GM18858 (cell line): ENCODE data around the gene VPREB3.

Experiments
- ATAC-seq: cut with Tn5 transposase; IDR thresholded peaks from one replicate; pipeline ENCODE4 v1.9.1; 2021; ENCODE audit not compliant: unreplicated experiment

The VPREB3 gene

DNA sequence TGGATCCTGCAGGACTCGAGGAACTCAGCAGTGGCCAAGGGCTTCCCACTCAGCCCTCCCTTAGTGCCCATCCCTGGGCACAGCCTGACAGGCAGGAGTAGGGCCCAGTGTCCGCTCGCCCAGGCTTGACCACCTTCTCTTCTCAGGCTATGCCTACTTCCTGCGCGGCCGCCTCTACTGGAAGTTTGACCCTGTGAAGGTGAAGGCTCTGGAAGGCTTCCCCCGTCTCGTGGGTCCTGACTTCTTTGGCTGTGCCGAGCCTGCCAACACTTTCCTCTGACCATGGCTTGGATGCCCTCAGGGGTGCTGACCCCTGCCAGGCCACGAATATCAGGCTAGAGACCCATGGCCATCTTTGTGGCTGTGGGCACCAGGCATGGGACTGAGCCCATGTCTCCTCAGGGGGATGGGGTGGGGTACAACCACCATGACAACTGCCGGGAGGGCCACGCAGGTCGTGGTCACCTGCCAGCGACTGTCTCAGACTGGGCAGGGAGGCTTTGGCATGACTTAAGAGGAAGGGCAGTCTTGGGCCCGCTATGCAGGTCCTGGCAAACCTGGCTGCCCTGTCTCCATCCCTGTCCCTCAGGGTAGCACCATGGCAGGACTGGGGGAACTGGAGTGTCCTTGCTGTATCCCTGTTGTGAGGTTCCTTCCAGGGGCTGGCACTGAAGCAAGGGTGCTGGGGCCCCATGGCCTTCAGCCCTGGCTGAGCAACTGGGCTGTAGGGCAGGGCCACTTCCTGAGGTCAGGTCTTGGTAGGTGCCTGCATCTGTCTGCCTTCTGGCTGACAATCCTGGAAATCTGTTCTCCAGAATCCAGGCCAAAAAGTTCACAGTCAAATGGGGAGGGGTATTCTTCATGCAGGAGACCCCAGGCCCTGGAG, 29.3 kb upstream of the VPREB3 start:
- ATAC-seq = no peak

DNA sequence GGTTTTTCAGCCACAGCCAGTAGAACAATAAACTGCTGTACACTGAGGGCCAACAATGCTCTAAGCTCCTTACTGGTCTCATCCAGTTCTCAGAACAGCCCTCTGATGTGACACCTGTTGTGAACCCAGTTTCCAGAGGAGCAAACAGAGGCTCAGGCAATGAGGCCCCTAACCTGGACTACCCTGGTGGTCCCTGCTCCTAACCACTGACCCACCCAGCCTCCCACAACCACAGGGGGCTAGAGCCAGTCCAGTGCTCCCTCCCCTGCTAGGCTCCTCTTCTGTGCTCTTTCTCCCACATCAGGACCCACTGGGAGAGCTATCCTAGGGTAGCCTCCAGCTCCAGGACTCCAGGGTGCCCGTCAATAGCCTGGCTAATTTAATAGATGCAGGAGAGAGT, 28.5 kb upstream of the VPREB3 start:
- no peak for ATAC-seq

DNA sequence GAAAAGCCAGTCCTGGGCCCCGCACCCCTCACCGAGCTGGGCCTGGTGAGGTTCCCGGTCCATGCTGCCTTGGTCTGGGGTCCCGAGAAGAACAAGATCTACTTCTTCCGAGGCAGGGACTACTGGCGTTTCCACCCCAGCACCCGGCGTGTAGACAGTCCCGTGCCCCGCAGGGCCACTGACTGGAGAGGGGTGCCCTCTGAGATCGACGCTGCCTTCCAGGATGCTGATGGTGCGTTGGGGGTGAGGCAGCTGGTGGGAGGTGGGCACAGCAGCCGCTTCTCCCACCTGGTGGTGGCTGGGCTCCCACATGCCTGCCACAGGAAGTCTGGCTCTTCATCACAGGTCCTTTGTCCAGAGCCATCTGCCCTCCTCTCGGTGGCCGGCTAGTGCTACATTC, 28.0 kb upstream of the VPREB3 start:
- no peak for ATAC-seq

DNA sequence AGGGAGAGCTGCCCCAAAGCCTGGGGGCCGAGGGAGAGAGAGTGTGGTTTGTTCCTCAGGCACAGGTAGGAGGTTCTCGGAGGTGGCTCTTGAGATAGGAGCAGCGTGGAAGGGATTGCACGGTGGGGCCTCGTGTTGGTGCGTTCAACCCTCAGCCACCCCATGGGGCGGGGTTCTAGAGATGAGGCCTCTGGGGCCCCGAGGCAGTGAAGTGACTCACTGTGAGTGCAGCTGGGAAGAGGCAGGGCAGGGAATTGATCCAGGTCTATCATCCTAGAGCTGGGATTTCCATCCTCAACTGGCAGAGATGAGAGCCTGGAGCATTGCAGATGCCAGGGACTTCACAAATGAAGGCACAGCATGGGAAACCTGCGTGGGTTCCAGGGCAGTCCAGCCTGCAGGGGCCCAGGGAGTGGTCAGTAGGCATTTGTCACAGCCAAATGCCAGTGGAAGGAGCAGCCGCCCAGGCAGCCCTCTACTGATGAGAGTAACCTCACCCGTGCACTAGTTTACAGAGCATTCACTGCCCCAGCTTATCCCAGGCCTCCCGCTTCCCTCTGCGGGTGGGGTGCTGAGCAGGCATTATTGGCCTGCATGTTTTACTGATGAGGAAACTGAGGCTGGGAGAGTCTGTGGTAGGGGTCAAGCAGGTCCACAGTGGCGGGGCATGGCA, 27.4 kb upstream of the VPREB3 start:
- ATAC-seq = no peak

GRCh38 chr22:23781065-23781464, 26.8 kb upstream of the VPREB3 start:
- ATAC-seq = no peak

- ATAC-seq = no peak
These were observed 26.0 kb upstream of the VPREB3 start for GRCh38 chr22:23780146-23780748.

DNA sequence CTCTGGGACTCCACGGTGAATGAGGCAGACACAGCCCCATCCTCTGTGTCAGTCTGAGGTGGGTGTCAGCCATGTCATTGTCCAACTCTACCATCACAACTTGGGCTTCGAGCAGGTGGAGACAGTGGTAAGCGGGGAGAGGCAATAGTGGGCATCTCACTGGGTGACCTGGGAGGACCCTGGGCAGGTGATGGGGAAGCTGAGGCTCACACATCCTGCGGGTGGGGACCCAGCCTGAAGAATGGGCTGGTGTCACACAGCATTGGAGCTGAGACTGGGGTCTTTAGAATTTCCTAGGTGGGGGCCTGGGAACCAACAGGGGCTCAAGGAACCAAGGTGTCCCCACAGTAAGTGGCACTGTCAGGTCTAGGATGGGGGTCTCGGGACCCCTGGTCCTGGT, 25.5 kb upstream of the VPREB3 start:
- ATAC-seq = no peak

- no peak for ATAC-seq
These were observed 24.9 kb upstream of the VPREB3 start for GRCh38 chr22:23779083-23779482.

DNA sequence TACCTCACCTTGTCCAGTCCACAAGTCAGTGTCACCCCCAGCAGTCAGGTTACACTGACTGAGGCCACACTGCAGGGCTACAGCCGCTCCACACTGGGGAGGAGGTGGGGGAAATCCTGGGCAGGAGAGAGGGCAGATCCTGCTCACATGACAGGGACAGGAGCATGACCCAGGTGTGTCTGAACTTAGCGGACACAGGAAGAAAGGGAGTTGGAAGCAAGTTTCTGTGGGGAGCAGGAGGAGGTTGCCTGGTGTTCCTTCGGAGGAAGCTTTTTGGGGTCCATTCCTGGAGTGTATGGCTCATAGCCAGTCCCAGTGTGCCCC, 24.3 kb upstream of the VPREB3 start:
- no peak for ATAC-seq

GRCh38 chr22:23777776-23778576, 23.8 kb upstream of the VPREB3 start:
- ATAC-seq = no peak

DNA sequence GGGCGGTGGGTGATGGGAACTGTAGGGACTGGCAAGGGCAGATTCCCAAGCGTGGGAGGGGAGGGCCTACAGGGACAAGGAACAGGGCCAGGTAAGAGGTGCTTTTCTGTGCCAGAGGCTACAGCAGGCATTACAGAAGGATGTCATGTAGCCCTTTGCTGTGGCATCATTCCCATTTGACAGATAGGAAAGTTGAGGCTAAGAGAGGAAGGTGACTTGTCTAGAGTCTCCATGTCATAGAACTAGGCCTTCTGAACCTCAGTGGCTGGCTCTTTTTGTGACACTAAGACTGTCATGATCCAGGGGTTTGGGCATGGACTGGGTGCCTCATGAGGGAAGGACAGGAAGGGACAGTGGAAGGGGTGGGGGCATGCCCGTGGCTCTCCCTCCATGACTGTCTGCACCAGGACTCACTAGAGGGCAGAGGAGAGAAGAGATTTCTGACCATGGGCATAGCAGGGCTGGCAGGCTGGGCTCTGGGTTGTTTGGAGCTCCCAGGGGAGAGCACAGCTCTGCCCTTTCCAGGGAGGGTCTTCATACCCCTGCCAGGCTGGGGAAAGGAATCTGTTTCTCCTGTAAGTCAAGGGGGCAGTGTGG, 21.7 kb upstream of the VPREB3 start:
- ATAC-seq = no peak

GRCh38 chr22:23774922-23775436, 20.8 kb upstream of the VPREB3 start:
- ATAC-seq = no peak

- ATAC-seq = no peak
These were observed 20.1 kb upstream of the VPREB3 start for GRCh38 chr22:23774114-23774921.

- no peak for ATAC-seq
These were observed 19.4 kb upstream of the VPREB3 start for GRCh38 chr22:23773483-23774113.

- ATAC-seq = no peak
These were observed 18.6 kb upstream of the VPREB3 start, which contains the start of gene MMP11 for GRCh38 chr22:23772649-23773473. TSS of gene MMP11 (plus strand) at chr22:23772849. CDS start at chr22:23772871, 22 bp downstream.

- no peak for ATAC-seq
These were observed 18.1 kb upstream of the VPREB3 start for GRCh38 chr22:23772315-23772648.

DNA sequence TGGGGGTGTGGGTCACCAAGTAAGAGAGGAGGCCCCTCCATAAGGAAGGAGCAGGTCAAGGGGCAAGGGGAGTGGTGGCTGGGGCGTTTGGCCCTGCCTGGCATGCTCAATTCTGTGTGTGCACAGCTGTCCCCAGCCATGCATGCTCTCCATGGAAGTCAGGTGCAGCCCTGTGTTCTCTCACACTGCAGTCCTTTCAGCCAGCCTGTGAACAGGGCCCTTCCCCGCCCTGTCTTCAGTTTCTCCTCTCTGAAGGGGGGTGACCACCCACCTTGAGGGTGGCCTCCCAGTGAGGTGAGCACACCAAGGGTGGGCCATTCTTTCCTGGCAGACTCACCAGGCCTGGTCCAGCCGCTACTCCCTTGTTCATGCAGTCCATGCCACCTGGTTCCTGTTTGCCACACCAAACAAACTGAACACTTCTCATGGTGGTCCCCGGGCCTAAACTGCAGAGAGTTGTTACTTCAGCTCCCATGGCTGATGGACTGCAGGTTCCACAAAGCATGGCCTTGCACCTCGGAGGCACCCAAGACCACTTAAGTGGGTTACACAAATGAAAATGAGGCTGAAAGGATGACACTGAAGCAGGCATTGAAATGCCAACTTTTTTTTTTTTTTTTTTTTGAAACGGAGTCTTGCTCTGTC, 15.2 kb upstream of the VPREB3 start:
- no peak for ATAC-seq
